HCT116 (cell line): ENCODE measurements around the gene ZNF341.

ENCODE experiments used
- CBX3 ChIP-seq: IDR thresholded peaks from 2 replicates; pipeline ENCODE4 v1.6.1; 2012; ENCODE audit warnings: low read depth
- CEBPB ChIP-seq: IDR thresholded peaks from 2 replicates; pipeline ENCODE4 v1.6.1; 2012; ENCODE audit warnings: low read depth
- CTCF ChIP-seq, 3 experiments: fragments of 200-600 bp in 1 of 3; sonication (generic) in 1 of 3; IDR thresholded peaks in 2 of 3; conservative IDR thresholded peaks in 1 of 3; 2 replicates each; pipeline ENCODE4 v1.5.1; 2012 to 2017; ENCODE audit warnings: low read depth in 2 of 3, low read length in 2 of 3, antibody characterized with exemption in 1 of 3, borderline replicate concordance in 1 of 3, control low read depth in 1 of 3, mild to moderate bottlenecking in 1 of 3, mixed read lengths in 1 of 3, mixed run types in 1 of 3, moderate library complexity in 1 of 3; ENCODE audit not compliant: insufficient read depth in 1 of 3
- EZH2 ChIP-seq: fragments of 200-600 bp; sonication (generic); IDR thresholded peaks from 2 replicates; pipeline ENCODE4 v1.6.1; 2017; ENCODE audit warnings: antibody characterized with exemption, mixed run types
- EZH2phosphoT487 ChIP-seq: fragments of 200-600 bp; IDR thresholded peaks from 2 replicates; pipeline ENCODE4 v1.6.1; 2018; ENCODE audit warnings: antibody characterized with exemption, borderline replicate concordance
- MAX ChIP-seq: IDR thresholded peaks from 2 replicates; pipeline ENCODE4 v1.6.1; 2012
- POLR2A ChIP-seq: IDR thresholded peaks from 2 replicates; pipeline ENCODE4 v1.7.0; 2011; ENCODE audit warnings: borderline replicate concordance; ENCODE audit not compliant: insufficient read depth, insufficient read length; ENCODE audit errors: extremely low read depth
- POLR2AphosphoS5 ChIP-seq: IDR thresholded peaks from 2 replicates; pipeline ENCODE4 v1.6.1; 2011; ENCODE audit warnings: mild to moderate bottlenecking, low read depth, low read length, moderate library complexity
- RAD21 ChIP-seq: IDR thresholded peaks from 2 replicates; pipeline ENCODE4 v1.6.1; 2012; ENCODE audit warnings: low read depth, mild to moderate bottlenecking
- REST ChIP-seq: IDR thresholded peaks from 2 replicates; pipeline ENCODE4 v1.6.1; 2012; ENCODE audit warnings: low read depth
- SP1 ChIP-seq: IDR thresholded peaks from 2 replicates; pipeline ENCODE4 v1.6.1; 2012; ENCODE audit warnings: low read depth
- TCF7L2 ChIP-seq: IDR thresholded peaks from 2 replicates; pipeline ENCODE4 v1.7.0; 2011; ENCODE audit warnings: borderline replicate concordance, inconsistent platforms; ENCODE audit not compliant: insufficient read depth, insufficient read length; ENCODE audit errors: extremely low read depth

GRCh38 chr20:33822423-33822822 is 90.6 kb downstream of the ZNF341 start:
- TF ChIP-seq EZH2 (no peak), CTCF (IDR thresholded peaks at IDR 0.05 in 2 of 3, conservative IDR thresholded peaks at IDR 0.05 in 1 of 3; ENCODE audit: borderline replicate concordance in 1 of 3, insufficient read depth in 1 of 3, low read depth in 2 of 3, low read length in 2 of 3) (no peak), MAX (no peak), POLR2A (no peak), POLR2AphosphoS5 (no peak), REST (no peak), CEBPB (no peak), CBX3 (no peak), RAD21 (no peak), EZH2phosphoT487 (no peak), SP1 (no peak), TCF7L2 (no peak)
